Stimulated activated CD8-positive, alpha-beta memory T cell treated with anti-CD3 and anti-CD28 coated beads, Interleukin-12 subunit alpha, Interleukin-12 subunit beta, amount 100 ng/mL, for 1 hour (primary cell): Measurements from ENCODE around the gene MAT2B.
"Not testable (repeated sequence)": the region's sequence is repeated elsewhere in the genome, so short reads cannot be mapped to it uniquely, and the experiment has no call there.

ENCODE experiments used
- DNase-seq: peaks from one replicate; pipeline ENCODE4 v3.0.0-alpha.2; 2020; ENCODE audit warnings: low read depth

The MAT2B gene

DNA sequence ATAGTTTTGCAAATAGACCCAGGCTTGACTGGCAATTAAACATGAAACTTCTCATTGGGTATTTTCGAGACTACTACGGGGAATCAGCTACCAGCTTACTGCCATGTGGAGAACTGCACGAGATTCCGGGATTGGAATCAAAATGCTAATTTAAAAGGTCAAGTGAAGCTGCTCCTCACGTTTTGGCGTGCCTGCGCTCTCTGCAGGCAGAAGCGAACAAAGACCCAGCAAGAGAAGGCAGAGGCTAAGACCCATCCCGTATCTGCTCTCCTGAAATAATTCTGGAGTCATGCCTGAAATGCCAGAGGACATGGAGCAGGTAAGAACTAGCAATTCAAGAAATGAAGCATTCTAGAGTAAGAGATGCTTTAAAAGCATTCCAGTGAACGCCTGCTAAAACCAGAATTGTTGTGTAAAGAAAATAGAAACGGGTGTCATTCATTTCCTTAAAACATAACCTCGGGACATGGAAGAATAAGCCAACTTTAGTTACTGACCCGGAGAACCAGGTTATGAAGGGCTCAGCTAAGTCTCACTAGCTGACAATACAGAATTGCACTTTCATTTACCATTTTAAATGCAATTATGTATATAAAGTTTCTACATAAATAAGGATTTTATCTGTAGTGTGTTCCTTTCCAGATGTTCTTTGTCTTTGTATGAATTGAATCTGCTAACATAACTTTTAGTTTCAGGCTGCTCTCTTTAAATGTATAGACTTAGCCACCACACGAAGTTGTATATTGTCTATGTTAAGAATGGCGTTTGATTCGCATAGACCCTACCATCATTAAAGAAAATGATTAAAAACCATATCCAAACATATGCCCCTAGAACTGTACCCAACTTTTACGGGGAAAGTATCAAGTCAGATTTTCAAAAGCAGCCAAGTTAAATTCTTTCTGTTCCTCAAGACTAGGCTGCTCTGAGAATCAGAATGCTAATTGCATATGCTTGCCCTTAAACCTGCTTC is 2.0 kb upstream of the MAT2B start:
- no peak for DNase-seq

DNA sequence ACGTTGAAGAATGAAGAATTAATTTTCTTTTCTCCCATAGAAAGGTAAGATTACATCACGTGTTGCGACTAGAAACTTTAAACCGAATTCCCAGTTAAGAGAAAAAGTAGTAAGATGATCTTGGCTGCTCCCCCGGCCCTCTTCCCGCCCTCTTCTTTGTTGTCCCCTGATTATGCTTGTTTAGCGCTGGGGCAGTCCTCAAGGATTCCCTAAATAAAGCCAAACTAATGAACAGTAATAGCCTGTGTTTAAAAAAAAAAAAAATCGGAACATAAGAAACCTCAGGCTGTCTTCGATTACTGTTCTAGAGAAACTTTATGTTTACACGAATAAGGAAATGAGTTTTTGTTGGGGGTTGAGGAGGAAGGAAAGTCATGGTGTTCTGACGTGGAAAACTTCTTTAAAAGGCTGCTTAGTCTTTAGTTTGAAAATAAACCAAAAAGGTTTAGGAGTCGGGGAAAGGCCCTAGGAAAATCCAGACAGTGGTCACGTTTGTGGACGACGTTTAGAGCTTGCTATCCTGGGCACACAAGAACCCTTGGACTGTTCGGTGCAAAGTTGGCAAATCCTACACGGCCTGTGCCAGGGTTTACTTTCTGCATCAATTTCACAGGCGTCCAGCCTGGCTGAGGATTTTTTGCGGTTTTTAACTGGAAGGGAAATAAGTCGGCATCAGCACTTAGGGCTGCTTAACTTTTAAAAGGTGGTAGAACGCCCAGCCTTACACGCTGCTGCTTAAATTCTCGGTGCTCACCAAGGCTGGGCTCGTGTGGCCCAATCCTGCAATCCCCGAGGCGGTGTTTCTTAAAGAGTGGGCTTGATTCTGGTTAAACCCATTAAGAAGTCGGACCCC is 1.1 kb upstream of the MAT2B start:
- DNase-seq: no peak

DNA sequence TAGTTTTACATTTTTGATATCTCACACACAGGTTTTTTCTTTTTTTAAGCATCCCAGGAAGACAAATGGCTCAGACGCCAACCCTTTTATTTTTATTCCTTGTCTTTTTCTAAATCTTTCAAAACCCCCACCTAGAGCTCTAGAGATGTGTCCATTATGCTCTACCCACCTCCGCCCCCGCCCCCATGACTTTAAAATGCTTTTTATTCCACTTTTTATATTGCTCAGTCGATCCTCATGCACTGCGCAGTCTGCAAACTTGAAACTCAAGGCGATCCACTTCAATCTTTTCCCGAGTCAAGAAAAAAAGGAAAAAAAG is 411 bp upstream of the MAT2B start:
- no peak for DNase-seq

DNA sequence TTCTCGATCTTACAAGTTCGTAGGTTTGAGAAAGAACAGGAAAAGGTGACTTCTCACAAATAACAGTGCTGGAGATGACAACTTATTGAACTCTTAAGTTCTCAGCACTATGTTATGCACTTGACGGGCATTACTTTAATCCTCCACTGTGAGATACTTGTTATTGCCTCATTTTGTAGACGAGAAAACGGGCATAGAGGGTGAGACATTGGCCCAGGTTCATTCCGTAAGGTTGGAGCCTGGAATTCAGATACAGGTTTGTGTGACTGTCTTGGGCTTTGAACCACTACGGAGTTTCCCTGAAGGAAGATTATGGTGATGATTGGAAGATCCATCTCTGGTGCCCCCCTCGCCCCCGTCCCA is 657 bp downstream of the MAT2B start:
- DNase-seq: no peak

DNA sequence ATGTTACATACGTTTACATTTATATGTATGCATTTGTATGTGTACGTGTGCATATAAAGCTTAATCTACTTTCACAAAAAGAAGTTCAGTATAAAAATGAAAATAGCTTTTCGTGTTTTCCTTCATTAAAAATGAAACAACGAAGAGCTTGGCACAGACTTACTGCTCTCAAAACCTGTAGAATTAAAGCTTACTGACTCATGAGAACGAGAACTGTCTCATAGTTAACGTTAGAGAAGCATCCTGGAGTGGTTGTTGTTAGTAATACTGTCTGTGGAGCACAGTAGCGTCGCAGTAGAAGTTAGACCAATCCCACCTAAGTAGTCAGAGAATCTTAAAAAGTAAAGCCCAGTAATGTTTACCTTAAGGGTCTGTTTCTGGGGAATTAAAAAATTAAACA is 1.3 kb downstream of the MAT2B start:
- DNase-seq: no peak

DNA sequence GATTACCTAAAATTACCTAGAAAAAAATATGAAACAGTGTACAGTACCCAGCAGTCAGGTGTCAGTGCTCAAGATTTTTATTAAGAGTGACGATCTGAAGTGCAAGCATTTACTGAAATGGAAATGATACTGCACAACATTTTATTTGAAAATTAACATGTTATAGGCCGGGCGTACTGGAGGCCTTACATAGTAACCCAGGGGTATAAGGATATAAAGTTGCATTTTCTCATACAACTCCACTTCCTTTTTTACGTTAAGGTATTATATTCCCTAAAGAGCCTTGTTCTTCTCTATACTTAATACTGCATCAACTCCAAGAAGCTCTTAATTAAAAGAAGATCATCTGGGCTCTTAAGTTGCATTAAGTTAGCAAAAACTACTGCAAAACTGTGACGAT is 3.3 kb downstream of the MAT2B start:
- no peak for DNase-seq

DNA sequence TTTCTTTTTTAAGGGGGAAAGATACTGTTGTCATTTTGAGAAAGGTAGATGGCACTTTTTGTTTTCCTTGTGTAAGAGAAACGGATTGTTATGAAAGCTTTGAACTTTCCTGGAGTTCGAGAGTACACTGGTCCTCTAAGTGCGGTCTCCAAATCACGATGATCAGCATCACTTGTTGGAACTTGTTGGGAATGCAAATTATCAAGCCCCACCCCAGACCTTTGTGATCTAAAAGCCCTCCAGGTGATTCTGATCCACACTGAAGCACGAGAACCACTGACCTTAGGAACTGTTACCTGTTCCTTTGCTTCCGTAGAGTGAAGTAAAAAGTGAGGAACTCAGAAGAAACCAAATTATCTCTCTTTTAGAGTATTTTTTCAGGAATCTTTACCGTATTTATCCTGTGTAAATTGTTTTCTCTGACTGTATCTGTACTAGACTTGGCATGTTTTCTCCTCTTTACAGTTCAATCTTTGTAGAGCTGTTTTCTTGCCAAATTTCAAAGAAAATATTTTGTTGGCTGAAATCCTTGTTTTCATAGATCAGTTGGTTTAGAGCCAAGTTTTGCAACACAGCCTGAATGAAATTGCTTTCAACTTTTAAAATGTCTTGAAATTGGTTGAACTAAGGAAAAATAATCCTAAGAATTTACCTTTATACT is 4.0 kb downstream of the MAT2B start:
- no peak for DNase-seq

DNA sequence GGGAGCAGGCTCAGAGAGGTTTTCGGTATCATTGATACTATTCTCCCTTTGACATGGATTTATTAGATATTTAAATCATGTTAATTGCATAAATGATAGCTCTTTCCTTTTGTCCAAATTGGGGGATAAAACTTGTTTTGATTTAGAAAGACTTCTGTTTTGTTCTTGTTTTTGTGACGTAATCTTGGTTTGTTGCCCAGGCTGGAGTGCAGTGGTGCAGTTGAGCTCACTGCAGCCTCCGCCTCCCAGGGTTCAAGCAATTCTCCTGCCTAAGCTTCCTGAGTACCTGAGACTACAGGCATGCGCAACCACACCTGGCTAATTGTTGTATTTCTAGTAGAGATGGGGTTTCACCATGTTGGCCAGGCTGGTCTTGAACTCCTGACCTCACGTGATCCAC is 7.1 kb downstream of the MAT2B start:
- DNase-seq: no peak

DNA sequence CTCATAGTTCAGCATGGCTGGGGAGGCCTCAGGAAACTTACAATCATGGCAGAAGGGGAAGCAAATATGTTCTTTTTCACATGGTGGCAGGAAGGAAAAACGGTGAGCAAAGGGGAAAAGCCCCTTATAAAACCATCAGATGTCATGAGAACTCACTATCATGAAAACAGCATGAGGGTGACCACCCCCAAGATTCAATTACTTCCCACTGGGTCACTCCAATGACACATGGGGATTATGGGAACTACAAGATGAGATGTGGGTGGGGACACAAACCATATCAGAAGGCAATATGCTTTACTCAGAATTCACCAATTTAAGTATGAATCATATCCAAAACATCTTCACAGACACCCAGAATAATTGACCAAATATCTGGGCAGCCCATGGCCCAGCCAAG is 19.7 kb downstream of the MAT2B start:
- no peak for DNase-seq

DNA sequence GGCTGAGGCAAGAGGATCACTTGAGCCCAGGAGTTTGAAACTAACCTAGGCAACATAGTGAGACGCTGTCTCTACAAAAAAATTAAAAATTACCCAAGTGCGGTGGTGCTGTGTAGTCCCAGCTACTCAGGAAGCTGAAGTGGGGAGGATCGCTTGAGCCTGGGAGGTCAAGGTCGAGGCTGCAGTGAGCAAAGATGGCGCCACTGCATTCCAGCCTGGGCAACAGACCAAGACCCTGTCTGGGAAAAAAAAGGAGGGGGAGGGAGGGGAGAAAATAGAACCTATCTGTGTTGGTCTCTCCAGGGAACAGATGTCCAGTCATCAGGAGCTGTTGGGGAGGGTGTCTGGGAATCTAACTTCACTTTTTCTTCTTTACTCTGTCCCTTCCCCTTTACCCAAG is 24.3 kb downstream of the MAT2B start:
- no peak for DNase-seq

DNA sequence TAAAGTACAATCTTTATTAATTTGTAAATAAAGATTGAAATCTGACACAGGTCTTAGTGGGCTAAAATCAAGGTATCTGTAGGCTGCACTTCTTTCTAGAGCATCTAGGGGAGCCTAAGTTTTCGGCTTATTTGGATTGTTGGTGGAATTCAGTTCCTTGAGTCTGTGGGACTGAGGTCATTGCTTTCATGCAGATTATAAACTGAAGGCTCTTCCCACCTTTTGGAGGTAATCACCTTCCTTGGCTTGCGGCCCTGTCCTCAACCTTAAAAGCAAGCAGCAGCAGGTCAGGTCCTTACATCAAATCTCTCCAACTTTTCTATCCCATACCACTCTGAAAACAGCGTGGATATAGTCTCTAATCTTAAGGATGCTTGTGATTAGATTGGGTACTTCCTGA is 25.9 kb downstream of the MAT2B start:
- no peak for DNase-seq

DNA sequence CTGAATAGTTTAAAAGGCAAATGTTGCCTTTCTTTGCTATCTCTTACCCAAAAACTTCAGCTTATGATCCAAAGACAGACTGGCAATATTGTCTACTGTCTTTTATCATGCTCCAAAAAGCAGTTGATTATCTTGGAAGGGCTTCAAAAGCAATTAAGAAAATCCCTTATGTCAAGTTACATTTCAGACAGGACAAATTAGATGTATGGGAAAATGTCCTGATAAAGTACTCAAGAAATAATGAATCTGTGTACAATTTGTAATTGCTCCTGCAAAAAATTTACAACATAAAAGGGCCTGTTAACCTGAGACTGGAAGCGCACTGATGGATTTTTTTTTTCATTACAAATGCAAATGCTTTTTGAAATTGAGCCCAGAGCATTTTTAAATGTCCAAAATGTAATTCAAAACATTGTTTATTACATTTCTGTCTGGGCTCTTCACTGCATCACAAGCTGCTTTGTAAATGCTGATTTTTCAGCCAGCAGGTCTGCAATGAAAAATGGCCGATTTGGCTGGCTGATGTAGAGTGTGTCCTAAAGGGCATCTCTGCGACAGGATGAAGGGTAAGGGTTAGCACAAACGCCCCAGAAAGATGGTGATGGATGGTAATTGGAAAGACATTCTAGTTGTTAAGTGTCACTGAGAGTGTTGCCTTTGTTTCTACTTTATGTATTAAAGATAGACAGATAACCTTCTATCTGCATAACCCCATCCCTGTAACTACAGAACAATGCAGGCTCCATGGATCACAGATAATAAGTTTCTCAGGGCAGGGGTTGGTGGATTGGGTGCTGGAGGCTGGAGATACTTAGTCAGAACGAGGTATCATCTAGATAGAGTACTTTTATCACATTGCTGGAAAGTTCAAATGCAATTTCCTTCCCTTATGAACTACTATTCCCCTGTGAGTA is 27.0 kb downstream of the MAT2B start:
- DNase-seq: no peak

DNA sequence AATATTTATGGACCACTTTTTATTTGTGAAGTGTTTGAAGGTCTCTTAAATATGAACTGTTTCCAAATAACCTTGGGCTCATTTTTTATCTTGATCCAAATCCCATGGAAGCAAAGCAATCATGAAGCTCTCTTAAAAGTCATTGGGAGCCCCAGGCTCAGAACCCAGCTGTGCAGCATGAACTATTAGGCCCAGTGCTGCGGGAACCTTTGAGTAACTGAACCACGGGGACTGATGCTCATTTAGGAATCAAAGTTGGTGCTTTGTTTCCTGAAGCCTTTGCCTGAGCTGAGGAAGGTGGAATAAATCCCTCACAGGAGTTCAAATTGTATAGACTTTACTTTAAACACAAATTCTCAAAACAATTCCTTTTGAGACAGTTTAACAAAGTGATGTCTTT is 27.8 kb downstream of the MAT2B start:
- no peak for DNase-seq

DNA sequence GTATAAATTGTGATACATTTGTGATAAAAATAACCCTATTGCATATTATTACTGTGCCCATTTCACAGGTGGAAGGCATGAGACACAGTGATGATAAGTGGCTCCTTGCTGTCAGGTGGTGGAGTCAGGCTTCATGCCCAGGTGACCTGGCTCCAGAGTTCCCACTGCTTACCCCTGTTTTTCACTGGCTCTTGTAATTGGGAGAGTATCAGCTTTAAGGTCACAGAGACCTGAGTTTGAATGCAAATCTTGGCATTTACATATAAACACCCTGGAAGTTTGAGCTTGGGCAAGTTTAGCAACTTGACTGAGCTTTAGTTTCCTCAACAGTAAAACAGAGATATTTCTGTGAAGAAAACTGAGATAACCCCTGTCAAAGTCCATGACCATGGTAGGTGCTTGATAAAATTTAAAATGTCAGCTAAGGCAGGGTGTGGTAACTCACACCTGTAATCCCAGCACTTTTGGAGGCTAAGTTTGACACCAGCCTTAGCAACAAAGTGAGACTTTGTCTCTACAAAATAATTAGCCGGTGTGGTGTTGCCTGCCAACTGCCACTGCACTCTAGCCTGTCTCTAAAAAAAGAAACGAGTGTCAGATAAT is 29.2 kb downstream of the MAT2B start:
- no peak for DNase-seq

DNA sequence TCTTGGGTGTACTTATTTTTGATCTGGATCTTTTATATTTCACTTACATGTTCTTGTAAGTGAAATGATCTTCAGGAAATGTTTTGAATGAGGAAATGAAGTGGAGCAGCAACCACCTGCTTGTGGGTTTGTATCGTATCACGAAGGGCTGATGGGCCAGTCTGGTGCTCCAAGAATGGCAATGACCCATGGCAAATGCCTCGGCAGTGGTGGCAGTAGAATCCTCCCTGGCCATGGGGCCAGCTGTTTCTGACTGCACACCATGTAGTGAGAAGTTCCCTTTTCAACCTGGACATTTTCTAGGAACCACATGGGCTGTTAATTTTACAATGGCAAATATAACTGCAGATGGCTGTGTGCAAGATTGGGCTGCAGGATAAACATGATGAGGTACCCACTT is 29.9 kb downstream of the MAT2B start:
- DNase-seq: no peak

DNA sequence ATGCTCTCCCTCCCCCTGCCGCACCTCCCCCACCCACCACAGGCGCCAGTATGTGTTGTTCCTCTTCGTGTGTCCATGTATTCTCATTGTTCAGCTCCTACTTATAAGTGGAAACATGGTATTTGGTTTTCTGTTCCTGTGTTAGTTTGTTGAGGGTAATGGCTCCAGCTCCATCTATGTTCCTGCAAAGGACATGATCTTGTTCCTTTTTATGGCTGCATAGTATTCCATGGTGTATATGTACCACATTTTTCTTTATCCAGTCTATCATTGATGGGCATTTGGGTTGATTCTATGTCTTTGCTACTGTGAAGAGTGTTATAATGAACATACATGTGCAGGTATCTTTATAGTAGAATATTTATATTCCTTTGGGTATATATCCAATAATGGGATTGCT is 31.0 kb downstream of the MAT2B start:
- not testable (repeated sequence) for DNase-seq

DNA sequence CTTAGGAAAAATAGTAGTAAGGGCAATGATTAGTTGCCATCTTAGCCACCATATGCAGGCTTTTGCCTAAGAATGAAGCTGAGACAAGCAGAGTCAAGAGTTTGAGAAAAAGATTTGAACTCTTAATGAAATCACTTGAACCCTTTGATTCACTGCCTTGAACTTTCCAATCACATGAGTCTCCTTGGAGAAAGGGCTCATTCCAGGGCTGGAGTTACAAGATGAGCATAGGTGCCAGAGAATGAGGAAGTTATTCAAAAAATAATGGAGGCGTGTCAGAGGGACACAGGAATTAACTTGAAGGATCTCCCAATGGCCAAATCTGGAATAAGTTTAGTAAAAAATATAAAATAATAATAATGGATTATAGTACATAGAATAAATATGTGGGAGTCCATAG is 35.3 kb downstream of the MAT2B start:
- no peak for DNase-seq

DNA sequence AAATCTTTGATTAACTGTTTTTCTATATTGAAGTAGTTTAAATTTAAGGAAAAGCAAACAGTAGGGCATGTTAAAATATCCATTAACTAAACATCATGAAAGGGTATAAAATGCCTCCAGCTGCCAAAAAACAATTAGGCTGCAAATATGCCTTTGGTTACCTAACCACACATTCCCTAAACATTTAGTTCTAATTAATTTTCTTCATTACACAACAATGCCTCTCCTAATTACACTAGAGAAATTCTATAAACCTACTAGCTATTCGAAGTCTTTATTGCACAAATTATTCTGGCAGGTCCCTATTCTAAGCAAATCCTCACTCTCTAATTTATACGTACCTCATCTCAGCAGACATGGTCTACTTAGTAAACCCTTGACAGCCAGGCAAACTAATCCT is 37.4 kb downstream of the MAT2B start:
- DNase-seq: no peak

DNA sequence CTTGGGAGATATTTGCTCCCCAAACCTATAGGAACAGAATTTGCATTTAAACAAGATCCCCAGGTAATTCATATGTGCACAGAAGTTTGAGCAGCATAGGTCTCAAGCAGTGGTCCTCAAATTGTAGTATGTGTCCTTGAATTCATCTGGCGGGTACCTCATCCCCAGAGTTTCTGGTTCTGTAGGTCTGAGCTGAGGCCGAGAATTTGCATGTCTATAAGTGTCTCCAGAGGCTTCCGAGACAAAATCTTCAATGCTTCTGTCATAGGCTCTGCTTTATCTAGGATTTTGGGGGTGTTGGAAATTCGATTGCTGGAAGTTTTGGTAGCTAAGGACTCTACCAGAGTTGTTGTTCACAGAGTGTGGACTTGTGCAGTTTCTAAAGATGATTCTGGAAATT is 38.6 kb downstream of the MAT2B start:
- DNase-seq: no peak

DNA sequence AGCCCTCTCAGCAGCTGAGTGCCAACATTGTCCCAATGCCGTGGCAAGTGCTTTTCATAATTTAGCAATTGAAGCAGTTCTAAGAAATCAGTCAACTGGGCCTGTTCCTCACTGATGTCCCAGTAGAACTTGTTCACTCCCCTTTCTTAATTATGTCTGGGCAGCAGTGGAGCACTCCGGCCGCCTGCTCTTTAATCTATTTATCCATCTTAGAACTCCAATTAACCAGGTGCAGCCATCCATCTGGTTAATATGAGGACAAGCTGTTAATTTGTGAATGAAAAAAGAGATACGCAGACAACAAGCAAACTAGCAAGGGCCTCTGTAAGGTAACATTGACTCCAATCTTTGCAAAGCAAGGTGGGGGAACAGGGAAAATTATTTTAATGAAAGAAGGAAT is 39.4 kb downstream of the MAT2B start:
- DNase-seq: no peak

DNA sequence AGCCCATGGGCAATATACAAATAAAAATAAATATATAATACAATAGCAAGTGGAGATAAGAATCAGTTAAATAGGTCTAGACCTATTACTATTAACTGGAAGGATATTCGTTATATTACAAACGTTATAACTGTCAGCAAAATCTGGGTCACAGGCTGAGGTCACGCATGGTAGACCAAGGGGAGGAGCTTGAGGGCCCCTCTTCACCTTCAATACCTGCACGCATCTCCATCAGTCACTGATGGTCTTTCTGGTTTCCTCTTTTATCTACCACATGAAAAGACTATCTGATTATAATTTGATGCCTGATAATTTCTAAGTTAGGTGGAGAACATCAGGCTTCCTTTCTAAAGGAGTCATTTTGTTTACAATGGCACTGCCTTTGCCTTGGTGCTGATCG is 43.2 kb downstream of the MAT2B start:
- DNase-seq: no peak
